Measurements from ENCODE around the gene LRIG2. TPM values are rescaled to one million over a fixed set of nuclear protein-coding genes. Genes with fewer than 3 reads are reported as not detected.

LRIG2 gene
- total RNA-seq, 1 experiment from 2014 or later: 6.1 TPM

GRCh38 chr1:113101588-113101987 is 28.6 kb downstream of the LRIG2 start:
- peak; percentile 41 for DNase-seq
- peak; percentile 73 for ATAC-seq

GRCh38 chr1:113103048-113103447 is 30.1 kb downstream of the LRIG2 start:
- CTCF ChIA-PET: interaction anchor here (1.0 kb wide), 1 partner anchor 30 kb away, joined by 7 read pairs; the partner anchor contains the start of gene LRIG2

More at GRCh38 chr1:113101588-113101987, 28.6 kb downstream of the LRIG2 start:
- Histone ChIP-seq H3K27me3 (ENCODE audit: low read length) (no peaks in the 10 kb centered on the region), H3K9ac (ENCODE audit: low read length) (no peak overlapping the region), H3K4me2 (ENCODE audit: low read length) (no peak overlapping the region), H3K4me3 (ENCODE audit: low read length) (no peak overlapping the region), H3K27ac (ENCODE audit: low read length) (no peak overlapping the region), H3K9me2 (replicated peaks; ENCODE audit: low read length) (no peaks in the 10 kb centered on the region), H3K4me1 (ENCODE audit: insufficient read depth, low read length) (peaks cover 24% of the 10 kb centered on the region), H3F3A (ENCODE audit: low read length, unreplicated experiment) (no peaks in the 10 kb centered on the region), H3K36me3 (ENCODE audit: low read depth, low read length) (peaks cover 52% of the 10 kb centered on the region), H2AFZ (ENCODE audit: low read length) (no peak overlapping the region), H3K9me3 (ENCODE audit: low read length) (no peaks in the 10 kb centered on the region), H4K20me1 (ENCODE audit: low read length) (no peaks in the 10 kb centered on the region), H3K79me2 (ENCODE audit: low read length) (no peaks in the 10 kb centered on the region)
- no peak for TF ChIP-seq EZH2 (IDR thresholded peaks at IDR 0.05; ENCODE audit: low read length, unreplicated experiment)
- TF ChIP-seq CTCF (conservative IDR thresholded peaks at IDR 0.05; ENCODE audit: low read depth, low read length): peak; percentile 32; the same call in 1 of the 2 replicates
- POLR2A ChIA-PET (ENCODE audit: unreplicated experiment): no interaction called here
- intact Hi-C loops (cut with micrococcal nuclease): no loop called here
- CTCF ChIA-PET: no interaction called here
- no TSS peak for BruUV-seq (replicated peaks)

DNA sequence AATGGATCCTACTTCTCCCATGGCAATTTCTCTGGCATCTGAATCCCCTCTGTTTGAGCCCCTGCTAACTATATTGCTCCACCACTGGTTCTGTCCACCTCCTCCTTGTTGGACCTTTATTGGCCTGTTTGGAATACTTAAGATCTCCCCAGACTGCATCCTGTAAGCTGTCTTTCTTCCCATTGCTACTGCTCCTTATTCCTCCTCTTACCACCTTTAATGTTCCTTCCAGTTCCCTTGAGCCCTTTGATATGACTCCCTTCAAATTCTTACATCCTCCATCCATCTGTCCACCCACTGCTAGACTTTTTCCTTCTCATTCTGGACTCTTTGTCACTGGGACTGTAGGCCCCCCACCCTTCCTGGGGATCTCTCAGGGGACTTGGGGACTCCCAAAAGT is 31.0 kb downstream of the LRIG2 start:
- no peak for TF ChIP-seq CTCF (conservative IDR thresholded peaks at IDR 0.05; ENCODE audit: low read depth, low read length)
- TF ChIP-seq EZH2phosphoT487 (IDR thresholded peaks at IDR 0.05; ENCODE audit: borderline replicate concordance, low read length): no peak
- TF ChIP-seq EZH2 (IDR thresholded peaks at IDR 0.05; ENCODE audit: low read length, unreplicated experiment): no peak
- DNase-seq (no peak), ATAC-seq (no peak)
- H4K20me1 ChIP-seq (ENCODE audit: low read length): no peaks in the 10 kb centered on the region
- no TSS peak for BruUV-seq (replicated peaks)
- H3K4me1 ChIP-seq (ENCODE audit: insufficient read depth, low read length): peaks cover 24% of the 10 kb centered on the region
- POLR2A ChIA-PET (ENCODE audit: unreplicated experiment): no interaction called here
- no peak overlapping the region for H3K4me2 ChIP-seq (ENCODE audit: low read length)
- H3K36me3 ChIP-seq (ENCODE audit: low read depth, low read length): peaks cover 49% of the 10 kb centered on the region
- H3K4me3 ChIP-seq (ENCODE audit: low read length): no peak overlapping the region
- no peaks in the 10 kb centered on the region for H3K79me2 ChIP-seq (ENCODE audit: low read length)
- no peak overlapping the region for H2AFZ ChIP-seq (ENCODE audit: low read length)
- H3K27me3 ChIP-seq (ENCODE audit: low read length): no peaks in the 10 kb centered on the region
- no peaks in the 10 kb centered on the region for H3K9me3 ChIP-seq (ENCODE audit: low read length)
- no peak overlapping the region for H3K27ac ChIP-seq (ENCODE audit: low read length)
- CTCF ChIA-PET: no interaction called here
- H3K9me2 ChIP-seq (replicated peaks; ENCODE audit: low read length): no peaks in the 10 kb centered on the region
- no peak overlapping the region for H3K9ac ChIP-seq (ENCODE audit: low read length)
- H3F3A ChIP-seq (ENCODE audit: low read length, unreplicated experiment): no peaks in the 10 kb centered on the region
- intact Hi-C loops (cut with micrococcal nuclease): no loop called here

More at GRCh38 chr1:113103048-113103447, 30.1 kb downstream of the LRIG2 start:
- peak overlapping the region; percentile 30 for H3K27ac ChIP-seq (ENCODE audit: low read length)
- H3K27me3 ChIP-seq (ENCODE audit: low read length): no peaks in the 10 kb centered on the region
- intact Hi-C loops (cut with micrococcal nuclease): no loop called here
- POLR2A ChIA-PET (ENCODE audit: unreplicated experiment): interaction anchor here (0.7 kb wide), 1 partner anchor 576 kb away, joined by 3 read pairs; no protein-coding TSS in a partner anchor
- H3K4me1 ChIP-seq (ENCODE audit: insufficient read depth, low read length): peaks cover 24% of the 10 kb centered on the region
- no peaks in the 10 kb centered on the region for H3K9me2 ChIP-seq (replicated peaks; ENCODE audit: low read length)
- H3K79me2 ChIP-seq (ENCODE audit: low read length): no peaks in the 10 kb centered on the region
- H3K36me3 ChIP-seq (ENCODE audit: low read depth, low read length): peaks cover 50% of the 10 kb centered on the region
- H4K20me1 ChIP-seq (ENCODE audit: low read length): no peaks in the 10 kb centered on the region
- peak; percentile 93 for DNase-seq
- no peak overlapping the region for H3K9ac ChIP-seq (ENCODE audit: low read length)
- H3K4me2 ChIP-seq (ENCODE audit: low read length): peak overlapping the region; percentile 52
- no peak for TF ChIP-seq CTCF (conservative IDR thresholded peaks at IDR 0.05; ENCODE audit: low read depth, low read length)
- no peak for TF ChIP-seq EZH2phosphoT487 (IDR thresholded peaks at IDR 0.05; ENCODE audit: borderline replicate concordance, low read length)
- no peak for TF ChIP-seq EZH2 (IDR thresholded peaks at IDR 0.05; ENCODE audit: low read length, unreplicated experiment)
- BruUV-seq (replicated peaks): no TSS peak
- no peak overlapping the region for H3K4me3 ChIP-seq (ENCODE audit: low read length)
- no peaks in the 10 kb centered on the region for H3K9me3 ChIP-seq (ENCODE audit: low read length)
- no peaks in the 10 kb centered on the region for H3F3A ChIP-seq (ENCODE audit: low read length, unreplicated experiment)
- ATAC-seq: peak; percentile 87
- H2AFZ ChIP-seq (ENCODE audit: low read length): no peak overlapping the region

Measured in PC-3 (cell line).